GM10847 (cell line): Measurements from ENCODE around the gene TPSG1.

Source experiments
- POLR2A ChIP-seq: IDR thresholded peaks from 2 replicates; pipeline ENCODE4 v1.6.1; 2011; ENCODE audit not compliant: insufficient read length; ENCODE audit errors: extremely low read depth

TPSG1 gene

GRCh38 chr16:1180549-1181403 lies 44.3 kb downstream of the TPSG1 start:
- no peak for TF ChIP-seq POLR2A

- no peak for TF ChIP-seq POLR2A
Measured at GRCh38 chr16:1178295-1178910, 46.7 kb downstream of the TPSG1 start.

GRCh38 chr16:1177750-1178149 lies 47.3 kb downstream of the TPSG1 start:
- TF ChIP-seq POLR2A: no peak

- TF ChIP-seq POLR2A: no peak
Measured at GRCh38 chr16:1177053-1177452, 48.0 kb downstream of the TPSG1 start.

GRCh38 chr16:1176280-1176897 lies 48.7 kb downstream of the TPSG1 start:
- no peak for TF ChIP-seq POLR2A

- no peak for TF ChIP-seq POLR2A
Measured at GRCh38 chr16:1175566-1176279, 49.3 kb downstream of the TPSG1 start.

- TF ChIP-seq POLR2A: no peak
Measured at GRCh38 chr16:1174477-1175357, 50.4 kb downstream of the TPSG1 start.

GRCh38 chr16:1173788-1174451 lies 51.1 kb downstream of the TPSG1 start:
- no peak for TF ChIP-seq POLR2A

GRCh38 chr16:1172651-1173050 lies 52.4 kb downstream of the TPSG1 start:
- no peak for TF ChIP-seq POLR2A

GRCh38 chr16:1171854-1172428 lies 53.1 kb downstream of the TPSG1 start:
- TF ChIP-seq POLR2A: no peak
